ENCODE measurements around the gene MFSD1. TPM values are rescaled to one million over a fixed set of nuclear protein-coding genes. Genes with fewer than 3 reads are reported as not detected.
A peak's percentile ranks its signal among the peaks of the same experiment; 100 is the strongest.

Gene MFSD1
- total RNA-seq, result 10 to 100 TPM; 18.6 to 33.5 (median 25.2) TPM

DNA sequence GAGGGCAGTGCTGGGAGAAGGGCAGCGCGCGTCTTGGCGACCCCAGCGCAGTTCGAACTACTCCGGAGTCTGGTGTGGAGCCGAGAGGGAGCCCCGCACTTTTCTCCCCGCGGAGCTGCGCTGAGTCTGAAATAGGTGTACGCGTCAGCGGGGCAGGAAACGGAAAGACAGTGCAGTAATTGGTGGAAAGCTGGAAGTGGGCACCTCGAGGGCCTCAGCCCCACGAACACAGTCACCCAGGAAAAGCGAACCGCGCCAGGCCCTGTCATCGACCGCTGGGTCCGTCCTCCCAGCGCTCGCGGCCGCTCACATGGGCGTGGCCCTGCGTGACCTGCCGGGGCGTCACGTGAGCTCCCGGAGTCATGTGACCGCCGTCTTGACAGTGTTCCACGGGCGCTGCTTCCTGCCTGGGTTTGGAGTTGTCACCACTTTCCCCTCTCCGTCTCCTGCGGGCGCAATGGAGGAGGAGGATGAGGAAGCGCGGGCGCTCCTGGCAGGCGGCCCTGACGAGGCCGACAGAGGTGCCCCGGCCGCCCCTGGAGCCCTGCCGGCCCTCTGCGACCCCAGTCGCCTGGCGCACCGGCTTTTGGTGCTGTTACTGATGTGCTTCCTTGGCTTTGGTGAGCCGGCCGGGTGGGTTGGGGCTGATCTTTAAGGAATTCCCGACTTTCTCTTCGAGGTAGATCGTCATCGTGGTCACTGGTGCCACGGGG lies at the start of gene MFSD1:
Gene MFSD1 (plus strand): TSS at position 359 of the 713 bp plus-strand sequence. CDS start 99 bp downstream, at position 458.
- Histone ChIP-seq H3K27ac (peak within 1 kb of the TSS; percentile 80 to 95 (median 86)), H3K4me1 (peaks cover 16 to 30% of the 10 kb centered on the region in 2 donors), H3K36me3 (no peaks in the 10 kb centered on the region), H3K4me3 (peak within 1 kb of the TSS; percentile 68 to 99 (median 92)), H3K9me3 (no peaks in the 10 kb centered on the region), H3K27me3 (no peaks in the 10 kb centered on the region)
- ATAC-seq, result peak; percentile 98
- peak; percentile 90 to 94 for DNase-seq
- in situ Hi-C loops (cut with MboI; ENCODE audit: low sequenced_read_pairs in 4 of 4) (no loop called here), intact Hi-C loops (cut with DNase I; ENCODE audit: low total_unique reads) (loop anchor here (5.0 to 10.0 kb wide), 3 partner anchors 160 to 1595 kb away; partner anchors contain the start of genes GFM1, IFT80, MLF1 and SMC4)
- peak; percentile 76 to 80 for TF ChIP-seq POLR2A (IDR thresholded peaks at IDR 0.05)
- TF ChIP-seq, protein P1, sequence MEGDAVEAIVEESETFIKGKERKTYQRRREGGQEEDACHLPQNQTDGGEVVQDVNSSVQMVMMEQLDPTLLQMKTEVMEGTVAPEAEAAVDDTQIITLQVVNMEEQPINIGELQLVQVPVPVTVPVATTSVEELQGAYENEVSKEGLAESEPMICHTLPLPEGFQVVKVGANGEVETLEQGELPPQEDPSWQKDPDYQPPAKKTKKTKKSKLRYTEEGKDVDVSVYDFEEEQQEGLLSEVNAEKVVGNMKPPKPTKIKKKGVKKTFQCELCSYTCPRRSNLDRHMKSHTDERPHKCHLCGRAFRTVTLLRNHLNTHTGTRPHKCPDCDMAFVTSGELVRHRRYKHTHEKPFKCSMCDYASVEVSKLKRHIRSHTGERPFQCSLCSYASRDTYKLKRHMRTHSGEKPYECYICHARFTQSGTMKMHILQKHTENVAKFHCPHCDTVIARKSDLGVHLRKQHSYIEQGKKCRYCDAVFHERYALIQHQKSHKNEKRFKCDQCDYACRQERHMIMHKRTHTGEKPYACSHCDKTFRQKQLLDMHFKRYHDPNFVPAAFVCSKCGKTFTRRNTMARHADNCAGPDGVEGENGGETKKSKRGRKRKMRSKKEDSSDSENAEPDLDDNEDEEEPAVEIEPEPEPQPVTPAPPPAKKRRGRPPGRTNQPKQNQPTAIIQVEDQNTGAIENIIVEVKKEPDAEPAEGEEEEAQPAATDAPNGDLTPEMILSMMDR (IDR thresholded peaks at IDR 0.05 in 4 of 5, conservative IDR thresholded peaks at IDR 0.05 in 1 of 5), result no peak

GRCh38 chr3:158753854-158754253 lies 48.0 kb upstream of the MFSD1 start:
- H3K27ac ChIP-seq, result no peak overlapping the region
- in situ Hi-C loops (cut with MboI; ENCODE audit: low sequenced_read_pairs in 4 of 4), result no loop called here
- DNase-seq (no peak), ATAC-seq (no peak)
- H3K27me3 ChIP-seq, result no peaks in the 10 kb centered on the region
- H3K9me3 ChIP-seq, result no peaks in the 10 kb centered on the region
- intact Hi-C loops (cut with DNase I; ENCODE audit: low total_unique reads), result no loop called here
- peaks cover 0 to 3% of the 10 kb centered on the region in 2 donors for H3K36me3 ChIP-seq
- TF ChIP-seq POLR2A (IDR thresholded peaks at IDR 0.05), result no peak
- TF ChIP-seq, protein P1 (IDR thresholded peaks at IDR 0.05 in 4 of 5, conservative IDR thresholded peaks at IDR 0.05 in 1 of 5), result no peak
- H3K4me3 ChIP-seq, result no peak overlapping the region
- H3K4me1 ChIP-seq, result no peaks in the 10 kb centered on the region

- no peak for DNase-seq
- in situ Hi-C loops (cut with MboI; ENCODE audit: low sequenced_read_pairs in 4 of 4), result no loop called here
- ATAC-seq, result no peak
- TF ChIP-seq, protein P1 (IDR thresholded peaks at IDR 0.05 in 4 of 5, conservative IDR thresholded peaks at IDR 0.05 in 1 of 5), result no peak
- no peak for TF ChIP-seq POLR2A (IDR thresholded peaks at IDR 0.05)
- Histone ChIP-seq H3K4me1 (no peaks in the 10 kb centered on the region), H3K27me3 (no peaks in the 10 kb centered on the region), H3K36me3 (no peaks in the 10 kb centered on the region), H3K9me3 (no peaks in the 10 kb centered on the region), H3K4me3 (no peak overlapping the region), H3K27ac (no peak overlapping the region)
- intact Hi-C loops (cut with DNase I; ENCODE audit: low total_unique reads), result no loop called here
Measured at GRCh38 chr3:158755421-158755820, 46.4 kb upstream of the MFSD1 start.

GRCh38 chr3:158761350-158761749 lies 40.5 kb upstream of the MFSD1 start:
- TF ChIP-seq POLR2A (IDR thresholded peaks at IDR 0.05), result no peak
- TF ChIP-seq, protein P1 (IDR thresholded peaks at IDR 0.05 in 4 of 5, conservative IDR thresholded peaks at IDR 0.05 in 1 of 5), result no peak
- in situ Hi-C loops (cut with MboI; ENCODE audit: low sequenced_read_pairs in 4 of 4), result no loop called here
- Histone ChIP-seq H3K4me3 (no peak overlapping the region), H3K27ac (no peak overlapping the region), H3K27me3 (no peaks in the 10 kb centered on the region), H3K9me3 (no peaks in the 10 kb centered on the region), H3K4me1 (peaks cover 6 to 13% of the 10 kb centered on the region in 2 donors), H3K36me3 (no peaks in the 10 kb centered on the region)
- DNase-seq (no peak), ATAC-seq (no peak)
- intact Hi-C loops (cut with DNase I; ENCODE audit: low total_unique reads), result no loop called here
